Measurements from ENCODE around the gene DRGX. TPM values are rescaled to one million over a fixed set of nuclear protein-coding genes. Genes with fewer than 3 reads are reported as not detected.

Gene DRGX
- polyA plus RNA-seq, 1 donor: not detected

- no peak for DNase-seq (ENCODE audit: low read depth)
Measured at GRCh38 chr10:49408519-49409306, 12.8 kb upstream of the DRGX start.

- DNase-seq (ENCODE audit: low read depth): no peak
Measured at GRCh38 chr10:49407552-49408137, 11.8 kb upstream of the DRGX start.

- no peak for DNase-seq (ENCODE audit: low read depth)
Measured at GRCh38 chr10:49407151-49407550, 11.3 kb upstream of the DRGX start.

- no peak for DNase-seq (ENCODE audit: low read depth)
Measured at GRCh38 chr10:49404321-49404878, 8.5 kb upstream of the DRGX start.

GRCh38 chr10:49403363-49403762, 7.5 kb upstream of the DRGX start:
- DNase-seq (ENCODE audit: low read depth): no peak

- no peak for DNase-seq (ENCODE audit: low read depth)
Measured at GRCh38 chr10:49400365-49400764, 4.5 kb upstream of the DRGX start.

GRCh38 chr10:49398986-49399385, 3.1 kb upstream of the DRGX start:
- no peak for DNase-seq (ENCODE audit: low read depth)

GRCh38 chr10:49398000-49398861, 2.3 kb upstream of the DRGX start:
- no peak for DNase-seq (ENCODE audit: low read depth)

- no peak for DNase-seq (ENCODE audit: low read depth)
Measured at GRCh38 chr10:49397036-49397999, 1.4 kb upstream of the DRGX start.

- DNase-seq (ENCODE audit: low read depth): no peak
Measured at GRCh38 chr10:49396666-49396999, 744 bp upstream of the DRGX start.

GRCh38 chr10:49394933-49395740, 752 bp downstream of the DRGX start:
- DNase-seq (ENCODE audit: low read depth): no peak

- DNase-seq (ENCODE audit: low read depth): no peak
Measured at GRCh38 chr10:49393757-49394156, 2.1 kb downstream of the DRGX start.

- no peak for DNase-seq (ENCODE audit: low read depth)
Measured at GRCh38 chr10:49393301-49393700, 2.6 kb downstream of the DRGX start.

GRCh38 chr10:49389361-49389933, 6.4 kb downstream of the DRGX start:
- DNase-seq (ENCODE audit: low read depth): no peak

GRCh38 chr10:49388161-49388560, 7.7 kb downstream of the DRGX start:
- DNase-seq (ENCODE audit: low read depth): no peak

GRCh38 chr10:49387071-49387470, 8.8 kb downstream of the DRGX start:
- DNase-seq (ENCODE audit: low read depth): no peak

- no peak for DNase-seq (ENCODE audit: low read depth)
Measured at GRCh38 chr10:49385939-49386922, 9.7 kb downstream of the DRGX start.

- DNase-seq (ENCODE audit: low read depth): no peak
Measured at GRCh38 chr10:49384268-49384953, 11.5 kb downstream of the DRGX start.
